Panc1 (cell line): ENCODE results near the gene NUDT15.

Experiments used
- CTCF ChIP-seq: fragments of 450-650 bp; IDR thresholded peaks from 2 replicates; pipeline ENCODE4 v1.5.1; 2017; ENCODE audit warnings: mild to moderate bottlenecking
- POLR2AphosphoS5 ChIP-seq: IDR thresholded peaks from 2 replicates; pipeline ENCODE4 v1.6.1; 2012; ENCODE audit warnings: mild to moderate bottlenecking, low read depth, low read length, moderate library complexity
- SIN3A ChIP-seq: IDR thresholded peaks from 2 replicates; pipeline ENCODE4 v1.6.1; 2012; ENCODE audit warnings: low read depth, mild to moderate bottlenecking, low read length, moderate library complexity, borderline replicate concordance; ENCODE audit not compliant: insufficient read depth
- TCF7L2 ChIP-seq: IDR thresholded peaks from 2 replicates; pipeline ENCODE4 v1.6.1; 2011; ENCODE audit warnings: mild to moderate bottlenecking, low read depth, low read length, inconsistent platforms
- TF ChIP-seq, protein P1 (sequence below), 2 experiments: IDR thresholded peaks; 2 replicates each; pipeline ENCODE4 v1.6.1; 2011 to 2012; ENCODE audit warnings: low read depth in 2 of 2, control low read depth in 1 of 2, low read length in 1 of 2, mild to moderate bottlenecking in 1 of 2, moderate library complexity in 1 of 2; ENCODE audit not compliant: insufficient read depth in 1 of 2

DNA sequence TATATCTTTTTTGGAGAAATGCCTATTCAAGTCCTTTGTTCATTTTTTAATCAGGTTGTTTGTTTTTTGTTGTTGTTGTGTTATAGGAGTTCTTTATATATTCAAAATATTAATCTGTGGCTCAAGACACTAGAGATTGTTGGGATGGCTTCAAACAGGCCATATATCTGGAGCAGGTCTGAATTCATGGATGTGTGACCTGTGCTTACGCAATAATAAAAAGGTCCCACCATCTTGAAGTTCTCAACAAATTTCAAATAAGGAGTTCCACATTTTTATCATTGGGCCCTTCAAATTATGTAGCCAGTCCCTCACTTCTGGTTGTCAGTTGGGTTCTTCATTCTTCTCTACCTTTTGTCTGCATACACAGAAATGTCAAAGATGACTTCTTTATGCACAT, 17.7 kb upstream of the NUDT15 start:
- TF ChIP-seq CTCF, result no peak
- TF ChIP-seq POLR2AphosphoS5, result no peak
- no peak for TF ChIP-seq SIN3A
- TF ChIP-seq, protein P1, sequence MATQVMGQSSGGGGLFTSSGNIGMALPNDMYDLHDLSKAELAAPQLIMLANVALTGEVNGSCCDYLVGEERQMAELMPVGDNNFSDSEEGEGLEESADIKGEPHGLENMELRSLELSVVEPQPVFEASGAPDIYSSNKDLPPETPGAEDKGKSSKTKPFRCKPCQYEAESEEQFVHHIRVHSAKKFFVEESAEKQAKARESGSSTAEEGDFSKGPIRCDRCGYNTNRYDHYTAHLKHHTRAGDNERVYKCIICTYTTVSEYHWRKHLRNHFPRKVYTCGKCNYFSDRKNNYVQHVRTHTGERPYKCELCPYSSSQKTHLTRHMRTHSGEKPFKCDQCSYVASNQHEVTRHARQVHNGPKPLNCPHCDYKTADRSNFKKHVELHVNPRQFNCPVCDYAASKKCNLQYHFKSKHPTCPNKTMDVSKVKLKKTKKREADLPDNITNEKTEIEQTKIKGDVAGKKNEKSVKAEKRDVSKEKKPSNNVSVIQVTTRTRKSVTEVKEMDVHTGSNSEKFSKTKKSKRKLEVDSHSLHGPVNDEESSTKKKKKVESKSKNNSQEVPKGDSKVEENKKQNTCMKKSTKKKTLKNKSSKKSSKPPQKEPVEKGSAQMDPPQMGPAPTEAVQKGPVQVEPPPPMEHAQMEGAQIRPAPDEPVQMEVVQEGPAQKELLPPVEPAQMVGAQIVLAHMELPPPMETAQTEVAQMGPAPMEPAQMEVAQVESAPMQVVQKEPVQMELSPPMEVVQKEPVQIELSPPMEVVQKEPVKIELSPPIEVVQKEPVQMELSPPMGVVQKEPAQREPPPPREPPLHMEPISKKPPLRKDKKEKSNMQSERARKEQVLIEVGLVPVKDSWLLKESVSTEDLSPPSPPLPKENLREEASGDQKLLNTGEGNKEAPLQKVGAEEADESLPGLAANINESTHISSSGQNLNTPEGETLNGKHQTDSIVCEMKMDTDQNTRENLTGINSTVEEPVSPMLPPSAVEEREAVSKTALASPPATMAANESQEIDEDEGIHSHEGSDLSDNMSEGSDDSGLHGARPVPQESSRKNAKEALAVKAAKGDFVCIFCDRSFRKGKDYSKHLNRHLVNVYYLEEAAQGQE (IDR thresholded peaks at IDR 0.05; ENCODE audit: insufficient read depth in 1 of 2, low read depth in 2 of 2, low read length in 1 of 2), result no peak
- TF ChIP-seq TCF7L2, result no peak
